ENCODE data around the gene TCEAL5. TPM values are rescaled to one million over a fixed set of nuclear protein-coding genes. Genes with fewer than 3 reads are reported as not detected.
"Not testable (repeated sequence)": the region's sequence is repeated elsewhere in the genome, so short reads cannot be mapped to it uniquely, and the experiment has no call there.

Gene TCEAL5, protein sequence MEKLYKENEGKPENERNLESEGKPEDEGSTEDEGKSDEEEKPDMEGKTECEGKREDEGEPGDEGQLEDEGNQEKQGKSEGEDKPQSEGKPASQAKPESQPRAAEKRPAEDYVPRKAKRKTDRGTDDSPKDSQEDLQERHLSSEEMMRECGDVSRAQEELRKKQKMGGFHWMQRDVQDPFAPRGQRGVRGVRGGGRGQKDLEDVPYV
- polyA plus RNA-seq (2014; cell fraction: cytosol; rRNA removed), result 1.7 and 1.8 TPM in 2 replicates
- 0.34 and 0.49 TPM in 2 replicates for polyA plus RNA-seq (2014; cell fraction: nucleus; rRNA removed)

DNA sequence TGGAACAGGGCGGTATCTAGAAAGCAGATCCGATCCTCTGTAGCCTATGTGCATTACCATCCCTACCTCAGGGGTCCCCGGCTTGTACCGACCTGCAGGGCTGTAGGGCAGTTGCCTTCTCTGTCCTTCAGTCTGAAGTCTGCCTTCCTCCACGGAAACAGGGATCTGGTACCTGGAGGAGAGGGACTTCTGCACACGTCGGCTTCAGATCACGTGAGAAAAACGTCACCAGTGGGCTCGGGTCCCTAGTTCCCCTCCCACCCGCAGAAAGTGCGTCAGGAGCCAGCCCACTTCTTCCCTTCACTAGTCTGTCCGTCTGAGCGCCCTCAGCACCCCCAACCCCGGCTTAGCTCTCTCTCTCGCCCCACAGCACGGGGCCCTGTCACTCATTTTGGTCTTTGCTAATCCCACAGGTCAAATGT is at the start of gene TCEAL5:
Gene TCEAL5, minus strand, starts transcription at position 170 of the 422 bp plus-strand sequence. CDS start 2,187 bp downstream, outside the sequence.
- DNase-seq (ENCODE audit: low spot score), result peak; percentile 48

DNA sequence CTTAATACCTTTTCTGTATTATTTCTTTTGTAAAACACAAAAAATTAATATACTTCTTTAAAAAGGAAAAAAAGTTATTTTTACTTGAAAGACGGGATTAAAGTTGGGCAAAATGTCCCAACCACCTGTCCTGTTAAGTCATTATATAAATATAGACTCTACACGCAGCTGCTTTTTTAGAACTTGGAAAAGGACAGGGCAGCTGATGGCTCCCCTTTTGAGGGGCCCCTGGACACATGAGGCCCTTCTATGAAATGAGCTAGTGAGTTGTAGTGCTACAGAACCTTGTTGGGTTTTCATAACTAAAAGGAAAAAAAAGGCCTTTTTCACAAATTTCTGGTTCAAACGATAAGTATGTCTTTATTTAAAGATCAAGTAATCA is 34.8 kb upstream of the TCEAL5 start:
- no peak for DNase-seq (ENCODE audit: low spot score)

DNA sequence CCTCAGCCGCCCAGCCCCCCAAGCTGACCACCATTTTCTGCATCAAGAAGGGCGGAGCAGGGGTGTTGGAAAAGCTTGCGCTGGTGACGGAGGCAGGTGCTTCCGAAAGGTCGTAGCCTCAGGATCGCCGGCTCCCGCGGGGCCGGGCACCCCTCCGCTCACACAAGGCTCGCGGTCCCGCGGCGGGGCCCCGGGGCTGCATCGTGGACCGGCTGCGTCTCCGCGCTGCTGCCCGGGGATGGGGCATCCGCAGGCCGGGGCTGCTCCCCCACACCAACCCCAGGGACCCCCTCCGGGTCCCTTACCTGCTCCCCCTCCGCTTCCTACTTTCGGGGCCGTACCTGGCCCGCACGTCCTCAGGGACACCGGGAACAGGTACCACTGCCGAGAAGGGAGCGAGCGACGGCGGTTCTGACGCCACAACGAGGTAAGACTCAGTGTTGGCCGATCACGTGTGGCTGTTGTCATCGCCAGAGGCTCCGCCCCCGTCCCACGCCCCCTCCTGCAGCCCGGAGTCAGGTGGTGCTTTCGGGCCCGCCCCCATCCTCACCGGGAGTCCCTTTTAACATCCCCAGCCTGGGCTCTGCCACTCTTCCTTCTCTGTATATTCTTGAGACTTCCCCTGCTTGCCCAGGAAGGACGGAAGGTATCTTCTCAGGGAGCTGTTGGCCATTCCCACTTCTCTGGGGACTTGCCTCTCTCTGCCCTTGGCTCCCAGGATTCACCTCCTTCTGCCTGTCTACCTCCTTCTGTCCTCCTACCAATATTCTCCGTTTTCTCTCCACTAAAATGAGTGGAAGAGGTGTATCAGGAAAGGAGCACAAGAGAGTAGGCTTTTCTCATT is 34.2 kb upstream of the TCEAL5 start, which contains the start of gene BEX2:
Gene BEX2, minus strand, starts transcription at position 436 of the 844 bp plus-strand sequence. CDS start 1,014 bp downstream, outside the sequence.
- DNase-seq (ENCODE audit: low spot score), result peak; percentile 52

DNA sequence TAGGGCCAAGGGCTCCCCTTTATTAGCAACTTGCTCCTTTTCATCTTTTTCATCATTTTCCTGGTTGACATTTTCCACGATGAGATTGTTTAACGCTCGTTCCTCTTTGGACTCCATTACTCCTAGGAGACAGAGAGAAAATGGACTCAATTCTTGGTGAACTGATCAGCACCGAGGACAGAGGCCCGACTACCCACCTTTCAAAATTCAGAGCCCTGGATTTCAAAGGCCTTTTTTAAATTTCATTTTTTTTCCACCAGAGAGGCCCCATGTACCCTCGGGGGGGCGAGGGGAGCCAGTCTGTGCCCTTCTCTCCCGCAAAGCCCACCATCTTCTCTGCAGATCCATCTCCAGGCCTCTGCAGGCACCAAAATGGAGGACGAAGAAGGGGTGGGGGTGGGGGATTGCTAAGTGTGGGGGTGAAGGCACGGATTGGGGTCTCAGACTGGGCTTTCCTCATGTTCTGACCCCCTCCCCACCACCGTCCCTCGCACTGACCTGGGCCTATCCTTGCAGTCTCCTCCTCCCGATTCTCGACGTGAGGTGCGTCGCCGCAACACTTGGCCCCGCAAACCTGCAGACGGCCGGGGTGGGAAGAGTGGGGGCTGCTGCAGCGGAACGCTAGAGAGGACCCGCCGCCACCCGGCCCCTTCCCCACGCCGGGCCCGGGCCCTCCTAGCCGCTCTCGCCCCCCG is 33.5 kb upstream of the TCEAL5 start:
- no peak for DNase-seq (ENCODE audit: low spot score)

DNA sequence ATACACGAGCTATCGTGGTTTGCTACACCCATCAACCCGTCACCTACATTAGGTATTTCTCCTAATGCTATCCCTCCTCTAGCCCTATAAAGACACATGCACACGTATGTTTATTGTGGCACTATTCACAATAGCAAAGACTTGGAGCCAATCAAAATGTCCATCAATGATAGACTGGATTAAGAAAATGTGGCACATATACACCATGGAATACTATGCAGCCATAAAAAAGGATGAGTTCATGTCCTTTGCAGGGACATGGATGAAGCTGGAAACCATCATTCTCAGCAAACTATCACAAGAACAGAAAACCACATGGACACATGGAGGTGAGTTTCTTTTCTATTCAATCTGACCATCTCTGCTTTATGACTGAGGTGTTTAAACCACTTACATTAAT is 29.1 kb upstream of the TCEAL5 start:
- not testable (repeated sequence) for DNase-seq (ENCODE audit: low spot score)

DNA sequence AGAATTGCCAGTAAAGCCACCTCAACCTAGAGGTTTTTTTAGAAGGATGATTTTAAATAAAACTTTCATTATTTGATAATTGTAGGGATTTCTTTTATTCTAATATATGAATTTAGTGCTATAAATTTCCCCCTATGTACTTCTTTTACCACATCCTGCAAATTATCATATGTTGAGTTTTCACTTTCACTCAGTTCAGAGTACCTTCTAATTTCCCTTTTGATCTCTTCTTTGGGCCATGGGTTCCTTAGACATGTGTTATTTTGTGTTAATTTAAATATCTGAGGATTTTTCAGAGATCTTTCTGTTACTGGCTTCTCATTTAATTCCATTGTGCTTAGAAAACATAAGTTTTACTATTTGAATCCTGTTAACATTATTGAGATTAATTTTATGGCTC is 28.2 kb upstream of the TCEAL5 start:
- no peak for DNase-seq (ENCODE audit: low spot score)

DNA sequence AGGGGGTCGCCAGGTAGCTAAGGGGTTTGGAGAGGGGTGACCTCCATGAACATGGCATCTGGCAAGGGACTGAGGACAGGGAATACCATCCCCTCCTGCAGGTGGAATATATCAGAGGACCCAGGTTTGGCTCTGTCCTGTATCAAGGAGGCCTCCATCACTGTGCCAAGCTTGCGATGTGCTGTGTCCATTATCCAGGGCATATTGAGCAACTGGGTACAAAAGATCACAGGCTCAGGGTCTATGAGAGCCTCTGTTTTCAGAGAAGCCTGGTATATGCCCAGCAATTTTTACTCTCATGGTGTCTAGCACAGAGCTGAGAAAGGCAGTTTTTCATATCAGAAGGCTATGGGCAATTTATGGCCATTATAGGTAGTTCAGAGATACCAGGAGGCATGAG is 16.6 kb upstream of the TCEAL5 start:
- DNase-seq (ENCODE audit: low spot score), result no peak

DNA sequence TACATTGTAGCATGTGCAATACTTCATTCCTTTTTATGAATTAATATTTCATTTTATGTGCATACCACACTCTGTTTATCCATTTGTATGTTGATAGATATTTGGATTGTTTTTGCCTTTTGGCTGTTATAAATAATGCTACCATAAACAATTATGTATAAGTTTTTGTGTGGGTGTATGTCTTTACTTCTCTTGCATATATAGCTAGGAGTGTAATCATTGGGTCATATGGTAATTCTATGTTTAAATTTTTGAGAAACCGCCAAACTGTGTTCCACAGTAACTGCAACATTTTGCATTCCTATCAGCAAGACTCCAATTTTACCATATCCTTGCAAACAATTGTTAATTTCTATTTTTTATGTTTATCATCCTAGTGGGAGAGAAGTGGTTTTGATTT is 3.1 kb upstream of the TCEAL5 start:
- DNase-seq (ENCODE audit: low spot score), result no peak

DNA sequence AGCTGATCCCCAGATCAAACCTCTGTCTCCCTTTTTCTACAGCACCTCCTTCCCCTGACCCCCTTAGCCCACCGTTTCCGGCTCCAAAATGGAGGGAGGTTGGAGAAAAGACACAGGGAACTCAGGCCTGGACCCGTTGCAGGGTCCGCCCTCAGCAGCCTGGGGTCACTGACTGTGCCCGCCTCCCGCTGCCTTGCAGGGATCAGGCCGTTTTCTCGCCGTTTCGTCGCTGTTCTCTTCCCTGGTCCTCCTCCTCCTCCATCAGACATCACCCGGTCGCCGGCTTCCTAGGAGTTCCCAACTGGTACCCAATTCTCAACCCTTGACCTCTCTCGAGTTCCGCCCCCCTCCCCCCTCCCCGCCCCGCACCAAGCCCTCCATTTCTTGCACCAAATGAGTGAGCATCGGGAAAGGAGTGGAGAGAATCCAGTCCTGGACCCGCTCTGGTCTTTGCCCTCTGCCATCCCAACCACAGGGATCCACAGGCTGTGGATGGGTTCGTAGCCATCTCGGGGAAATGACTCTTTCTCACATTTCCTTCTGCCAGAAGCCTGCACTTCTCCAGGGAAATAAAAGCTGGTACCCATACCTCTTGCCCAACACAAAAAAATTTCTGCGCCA is 493 bp downstream of the TCEAL5 start:
- DNase-seq (ENCODE audit: low spot score), result peak; percentile 2

DNA sequence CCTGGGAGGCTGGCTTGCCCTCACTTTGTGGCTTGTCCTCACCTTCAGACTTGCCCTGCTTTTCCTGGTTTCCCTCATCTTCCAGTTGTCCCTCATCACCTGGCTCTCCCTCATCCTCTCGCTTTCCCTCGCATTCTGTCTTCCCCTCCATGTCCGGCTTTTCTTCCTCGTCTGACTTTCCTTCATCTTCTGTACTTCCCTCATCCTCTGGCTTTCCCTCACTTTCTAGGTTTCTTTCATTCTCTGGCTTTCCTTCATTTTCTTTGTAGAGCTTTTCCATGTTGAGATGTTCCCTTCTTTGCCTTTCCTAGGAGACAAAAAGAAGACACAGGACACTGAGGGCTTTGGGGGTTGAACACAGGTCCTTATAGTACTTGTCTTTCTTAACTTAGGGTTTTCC is 2.3 kb downstream of the TCEAL5 start:
- DNase-seq (ENCODE audit: low spot score), result no peak

DNA sequence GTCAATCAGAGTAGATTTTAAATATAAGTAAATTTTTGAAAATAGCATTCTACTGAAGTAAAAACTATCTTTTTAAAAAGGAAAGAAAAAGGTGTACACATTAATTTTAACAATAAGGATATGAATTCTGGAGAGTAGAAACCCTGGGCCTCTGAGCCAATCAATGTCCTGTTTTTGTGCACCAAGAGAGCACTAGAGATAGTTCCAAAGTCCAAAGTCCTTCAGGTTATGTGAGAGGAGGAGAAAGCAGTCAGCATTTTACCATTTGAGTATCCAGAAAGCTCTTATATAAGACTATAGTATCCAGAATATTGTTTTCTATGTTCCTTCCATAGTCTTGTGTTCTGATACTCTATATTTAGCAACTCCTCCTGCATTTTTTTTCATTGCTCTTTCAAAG is 18.3 kb downstream of the TCEAL5 start:
- DNase-seq (ENCODE audit: low spot score), result no peak

DNA sequence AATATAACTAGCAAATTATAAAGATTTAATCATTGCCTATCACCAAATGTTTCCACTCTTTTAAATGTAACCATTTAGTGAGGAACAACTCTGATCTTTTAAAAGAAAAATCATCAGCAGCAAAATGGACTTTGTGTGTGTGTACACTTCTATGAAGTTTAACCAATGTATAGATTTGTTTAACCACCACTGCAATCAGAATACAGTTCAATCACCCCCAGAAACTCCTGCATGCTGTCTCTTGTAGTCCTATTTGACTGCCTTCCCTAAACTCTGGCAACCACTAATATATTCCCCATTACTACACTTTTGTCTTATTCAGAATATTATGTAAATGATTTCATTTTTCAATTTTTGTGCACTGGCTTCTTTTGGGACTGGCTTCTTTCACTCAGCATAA is 19.9 kb downstream of the TCEAL5 start:
- no peak for DNase-seq (ENCODE audit: low spot score)

DNA sequence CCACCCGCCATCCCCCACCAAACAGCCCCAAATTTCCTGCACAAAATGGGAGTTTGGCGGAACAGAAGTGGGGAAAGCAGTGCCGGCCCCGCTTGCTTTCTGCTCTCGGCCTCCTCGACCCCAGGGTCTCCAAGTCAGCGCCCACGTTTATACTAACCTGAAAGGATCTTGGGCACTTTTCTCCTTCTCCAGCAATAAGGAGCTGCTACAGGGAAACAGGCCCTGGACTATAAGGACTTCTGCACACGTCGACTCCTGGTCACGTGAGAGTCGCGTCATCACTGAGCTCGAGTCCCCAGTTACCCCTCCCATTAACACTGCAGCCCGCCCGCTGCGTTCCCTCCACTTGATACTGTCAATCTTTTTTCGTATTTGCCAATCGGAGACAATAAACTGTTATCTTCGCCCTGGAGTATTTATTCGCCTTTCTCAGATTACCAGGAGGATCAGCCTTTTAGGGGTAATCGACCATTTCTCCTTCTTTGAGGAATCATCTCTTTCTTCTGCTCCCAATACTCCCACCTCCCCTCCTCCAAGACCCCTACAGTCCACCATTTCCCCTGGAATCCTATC is 21.5 kb downstream of the TCEAL5 start, which contains the start of gene TCEAL8:
Gene TCEAL8, minus strand, starts transcription at position 235 of the 573 bp plus-strand sequence. CDS start 1,176 bp downstream, outside the sequence.
- peak; percentile 71 for DNase-seq (ENCODE audit: low spot score)

DNA sequence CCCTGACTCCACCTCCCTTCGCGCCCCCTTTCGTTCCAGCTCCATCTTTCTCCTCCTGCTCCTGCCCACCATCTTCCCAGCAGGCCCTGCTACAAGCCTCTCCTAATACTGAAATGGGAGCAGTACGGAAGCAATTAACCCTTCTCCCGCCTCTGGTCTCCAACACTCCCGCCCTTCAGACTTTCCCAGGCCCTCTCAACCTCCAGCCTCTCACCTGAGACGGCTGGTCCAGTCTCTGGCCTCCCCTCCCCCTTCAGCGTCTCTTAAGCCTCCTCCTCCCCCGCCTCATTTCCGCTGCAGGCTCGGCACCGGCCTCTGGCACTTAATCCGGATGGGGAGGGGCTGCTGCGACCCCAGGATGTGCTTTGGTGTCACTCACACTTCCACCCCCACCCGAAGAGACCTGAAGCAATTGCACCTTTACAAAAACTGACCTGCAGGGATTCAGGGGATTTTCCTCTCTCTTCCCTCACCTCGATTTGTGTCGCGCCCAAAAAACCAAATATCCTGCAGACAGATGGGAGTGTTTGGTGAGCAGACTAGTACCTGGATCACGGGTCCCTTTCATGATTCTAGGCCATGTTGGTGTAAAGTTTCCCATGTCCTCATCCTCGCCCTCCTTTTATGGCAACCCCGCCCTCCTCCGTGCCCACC is 22.3 kb downstream of the TCEAL5 start:
- DNase-seq (ENCODE audit: low spot score), result peak; percentile 66

DNA sequence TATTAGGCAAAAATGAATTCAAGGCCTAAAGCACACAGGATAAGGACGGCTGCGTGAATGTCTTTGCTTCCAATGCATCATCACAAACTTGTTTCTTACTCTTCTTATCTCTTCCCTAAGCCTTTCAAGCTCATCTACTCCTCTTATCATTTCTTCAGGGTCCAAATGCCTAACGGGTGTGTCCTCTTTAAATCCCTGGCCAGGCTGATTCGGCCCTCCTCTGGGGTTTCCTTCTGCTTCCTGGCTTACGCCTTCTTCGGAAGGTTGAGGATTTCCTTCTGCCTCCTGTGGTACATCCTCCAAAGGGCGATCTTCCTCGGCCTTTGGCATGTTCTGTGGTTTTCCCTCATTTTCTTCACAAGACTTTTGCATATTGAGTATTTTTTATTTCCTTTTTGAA is 22.9 kb downstream of the TCEAL5 start:
- no peak for DNase-seq (ENCODE audit: low spot score)

DNA sequence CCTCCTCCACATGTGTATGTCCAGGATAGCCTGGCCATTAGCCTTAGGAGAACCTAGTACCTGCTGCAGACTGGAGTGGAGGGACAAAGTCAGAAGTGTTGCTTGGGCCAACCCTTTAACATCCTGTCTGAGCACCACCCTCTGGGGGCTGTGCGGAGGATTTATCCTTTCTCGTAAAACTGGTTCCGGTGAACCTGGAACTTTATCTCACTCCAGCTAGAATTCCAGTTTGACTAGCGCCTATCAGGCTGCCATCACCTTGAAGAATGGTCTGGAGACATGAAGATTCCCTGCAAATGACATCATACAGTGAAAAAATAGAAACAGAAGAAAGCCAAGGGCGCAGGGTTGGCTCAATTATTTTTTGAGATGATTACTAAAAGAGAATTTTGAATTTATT is 25.6 kb downstream of the TCEAL5 start:
- DNase-seq (ENCODE audit: low spot score), result no peak

DNA sequence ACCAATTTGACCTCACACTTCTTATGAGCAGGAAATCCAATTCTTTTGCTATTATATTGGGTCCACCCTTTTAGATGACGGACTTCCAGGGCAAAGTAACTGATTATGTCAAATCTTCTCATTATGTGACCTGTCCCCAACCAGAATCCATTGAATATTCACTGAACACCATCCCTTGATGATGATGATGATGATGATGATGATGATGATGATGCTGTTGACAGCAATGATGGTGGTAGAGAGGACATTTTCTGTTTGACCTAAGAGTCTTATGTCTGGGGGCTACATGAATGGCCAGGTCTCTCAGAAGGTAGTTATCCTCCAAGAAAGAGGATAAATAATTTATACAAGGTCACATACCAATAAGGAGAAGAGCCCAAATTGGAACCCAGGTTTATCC is 26.7 kb downstream of the TCEAL5 start:
- DNase-seq (ENCODE audit: low spot score), result no peak

DNA sequence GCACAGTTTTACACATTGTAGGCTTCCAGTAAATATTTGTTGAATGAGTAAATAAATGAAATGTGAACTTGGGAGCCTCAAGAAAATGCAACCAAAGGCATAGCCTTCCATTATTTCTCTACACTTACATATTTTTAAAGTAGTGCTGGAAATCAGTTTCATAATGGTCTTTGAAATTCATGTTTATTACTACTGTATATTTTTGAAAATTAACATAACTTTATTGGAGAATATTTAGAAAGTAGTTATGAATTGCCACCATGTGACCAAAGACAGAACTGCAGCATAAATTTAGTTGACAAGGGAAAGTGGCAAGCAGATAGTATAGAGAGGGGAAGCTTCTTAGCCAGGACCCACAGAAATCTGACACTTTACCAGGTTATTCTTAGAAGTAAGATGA is 28.0 kb downstream of the TCEAL5 start:
- no peak for DNase-seq (ENCODE audit: low spot score)

DNA sequence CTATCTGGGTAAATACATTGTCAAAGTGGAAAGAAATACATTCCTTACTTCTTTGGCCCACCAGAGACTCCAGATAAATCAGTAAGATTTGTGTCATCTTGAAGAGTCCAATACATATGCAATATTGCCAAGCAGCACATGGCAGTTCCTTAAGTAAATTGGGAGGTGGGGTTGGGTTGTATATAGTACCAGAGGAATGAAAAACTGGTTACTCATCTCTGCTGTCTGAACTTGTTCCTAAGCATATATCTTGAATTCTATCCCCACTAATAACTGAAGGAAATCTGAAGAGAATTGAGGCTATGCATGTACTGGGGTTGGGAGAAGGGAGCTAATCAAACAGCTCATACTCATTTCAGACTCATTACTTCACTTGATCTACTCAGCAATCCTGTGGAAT is 36.4 kb downstream of the TCEAL5 start:
- no peak for DNase-seq (ENCODE audit: low spot score)

DNA sequence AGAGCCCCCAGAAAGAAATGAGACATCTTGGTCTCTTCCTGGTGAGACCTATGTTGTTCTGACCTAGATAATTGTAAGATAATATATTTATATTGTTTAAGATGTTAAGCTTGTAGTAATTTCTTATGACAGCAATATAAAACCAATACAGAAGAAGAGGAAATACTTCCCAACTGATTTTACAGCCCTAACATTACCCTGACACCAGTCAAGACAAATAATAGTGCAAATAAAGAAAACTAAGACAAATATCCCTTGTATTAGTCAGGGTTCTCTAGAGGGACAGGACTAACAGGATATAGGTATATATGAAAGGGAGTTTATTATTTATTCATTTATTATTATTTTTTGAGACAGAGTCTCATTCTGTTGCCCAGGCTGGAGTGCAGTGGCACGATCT is 40.3 kb downstream of the TCEAL5 start:
- DNase-seq (ENCODE audit: low spot score), result no peak

DNA sequence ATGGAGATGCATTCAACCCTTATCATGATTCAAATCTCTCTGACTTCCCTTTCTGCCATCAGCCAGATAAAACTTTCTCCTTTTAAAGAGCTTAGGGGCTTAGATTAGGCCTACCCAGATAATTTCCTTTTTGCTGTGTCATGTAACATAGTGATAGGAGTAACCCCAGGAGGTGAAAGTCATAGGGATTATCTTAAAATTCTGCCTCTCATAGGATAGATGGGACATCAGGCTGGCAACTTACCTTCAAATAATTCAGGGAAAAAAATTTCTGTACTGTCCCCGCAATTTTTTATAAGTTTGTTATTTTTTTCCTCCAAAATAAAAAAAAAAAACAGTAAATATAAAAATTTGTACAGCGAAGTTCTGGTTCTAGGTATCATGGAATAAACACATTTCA is 40.9 kb downstream of the TCEAL5 start:
- not testable (repeated sequence) for DNase-seq (ENCODE audit: low spot score)
